ENCODE data around the gene SOWAHC.
"Not testable (repeated sequence)": the region's sequence is repeated elsewhere in the genome, so short reads cannot be mapped to it uniquely, and the experiment has no call there.

The SOWAHC gene

DNA sequence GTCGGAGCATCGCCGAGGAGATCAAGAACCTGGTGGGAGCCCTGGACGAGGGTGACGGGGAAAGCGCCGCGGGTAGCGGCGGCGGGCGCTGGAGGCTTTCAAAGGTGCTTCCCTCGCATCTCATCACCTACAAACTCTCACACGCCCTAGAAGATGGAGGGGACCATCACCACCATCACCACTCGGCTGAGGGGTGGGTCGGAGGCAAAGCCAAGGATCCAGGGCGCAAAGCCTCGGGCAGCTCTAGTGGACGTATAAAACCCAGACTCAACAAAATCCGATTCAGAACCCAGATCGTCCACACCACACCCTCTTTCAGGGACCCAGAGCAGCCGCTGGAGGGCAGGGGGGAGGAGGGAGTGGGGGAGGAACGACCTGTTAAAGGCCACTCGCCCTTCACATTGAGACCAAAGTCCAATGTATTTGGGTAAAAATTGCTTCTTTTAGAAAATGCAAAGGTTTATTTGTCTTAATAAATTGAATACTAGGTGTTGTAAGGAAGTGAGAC is 1.5 kb downstream of the SOWAHC start:
- no peak for DNase-seq (ENCODE audit: low read depth)

DNA sequence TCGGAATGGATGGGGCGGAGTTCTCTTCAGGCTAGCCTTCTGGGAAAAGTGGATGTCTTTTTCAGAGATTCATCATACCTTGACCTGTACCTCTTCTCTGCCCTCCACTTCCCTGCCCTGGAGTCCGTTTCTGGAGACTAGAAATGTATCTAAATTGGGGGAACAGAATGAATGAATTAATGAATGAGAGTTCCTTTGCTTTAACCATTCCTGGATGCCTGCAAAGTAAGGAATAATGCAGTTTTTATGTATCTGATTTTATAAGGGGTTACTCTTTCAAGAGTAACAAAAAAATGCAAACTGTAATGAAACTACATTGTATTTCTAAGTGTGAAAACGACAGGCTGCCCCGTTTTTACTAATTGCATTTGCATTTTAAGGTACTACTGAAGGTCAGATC is 2.0 kb downstream of the SOWAHC start:
- DNase-seq (ENCODE audit: low read depth), result no peak

DNA sequence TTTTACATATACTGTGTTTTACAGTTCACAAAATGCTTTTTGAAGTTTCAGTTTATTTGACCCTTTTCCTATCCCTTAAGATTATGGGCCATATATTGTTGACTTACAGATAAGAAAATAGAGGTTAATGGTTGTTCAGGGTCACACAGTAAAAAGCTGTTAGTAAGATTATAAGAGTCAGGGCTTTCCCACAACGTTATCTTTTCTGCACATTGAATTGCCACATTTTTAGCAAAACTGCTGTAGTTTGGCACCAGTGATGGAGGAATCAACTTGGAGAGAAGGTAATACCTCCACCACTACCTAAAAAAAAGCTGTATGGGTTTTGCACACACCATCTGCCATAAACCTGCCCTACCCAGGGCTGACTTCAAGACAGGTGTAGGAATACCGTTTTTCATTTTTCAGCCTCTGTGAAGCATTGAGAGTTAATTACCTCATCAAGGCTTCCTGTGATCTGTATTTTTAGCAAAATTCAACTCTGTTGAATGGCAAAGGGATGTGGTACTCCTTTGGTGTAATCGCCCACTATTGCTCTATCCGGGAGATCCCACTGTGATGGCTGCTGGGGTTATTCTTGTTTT is 5.0 kb downstream of the SOWAHC start:
- DNase-seq (ENCODE audit: low read depth), result no peak

DNA sequence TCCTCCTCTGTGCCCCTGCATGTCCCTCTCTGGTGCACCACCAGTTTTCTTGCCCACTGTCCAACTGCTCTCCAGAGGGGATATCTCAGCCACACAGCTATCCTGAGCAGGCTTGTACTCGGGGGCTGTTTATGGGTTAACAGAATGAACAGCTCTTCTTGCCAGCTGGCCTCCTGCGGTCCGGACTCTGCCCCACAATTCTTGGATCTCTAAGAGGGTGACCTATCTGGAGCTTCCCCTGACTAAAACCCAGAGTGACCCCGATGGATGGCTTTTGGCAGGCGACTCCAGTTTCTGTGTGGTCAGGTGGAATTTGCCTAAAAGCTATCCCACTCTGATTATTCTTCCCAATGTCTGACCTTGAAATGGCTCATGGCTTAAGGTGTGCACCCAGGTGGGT is 9.1 kb downstream of the SOWAHC start:
- DNase-seq (ENCODE audit: low read depth), result no peak

DNA sequence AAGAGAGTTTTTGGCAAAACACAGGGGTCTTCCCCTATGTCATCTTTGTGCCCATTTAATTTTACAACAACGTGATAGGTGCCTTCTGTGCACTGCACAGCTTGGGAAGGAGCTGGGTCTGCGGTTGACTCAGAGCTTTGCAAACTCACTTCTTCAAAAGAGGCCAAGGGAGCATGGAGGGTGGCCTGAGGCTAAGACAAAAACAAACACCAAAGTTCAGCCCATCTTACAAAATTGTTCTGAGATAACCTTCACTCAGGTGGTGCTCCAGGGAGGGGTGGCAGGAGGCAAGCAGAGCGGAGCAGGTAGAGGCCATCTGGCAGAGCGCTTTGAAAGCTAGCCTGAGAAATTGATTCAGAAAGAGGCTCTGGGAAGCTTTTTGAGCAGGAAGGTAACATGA is 9.8 kb downstream of the SOWAHC start:
- DNase-seq (ENCODE audit: low read depth), result no peak

DNA sequence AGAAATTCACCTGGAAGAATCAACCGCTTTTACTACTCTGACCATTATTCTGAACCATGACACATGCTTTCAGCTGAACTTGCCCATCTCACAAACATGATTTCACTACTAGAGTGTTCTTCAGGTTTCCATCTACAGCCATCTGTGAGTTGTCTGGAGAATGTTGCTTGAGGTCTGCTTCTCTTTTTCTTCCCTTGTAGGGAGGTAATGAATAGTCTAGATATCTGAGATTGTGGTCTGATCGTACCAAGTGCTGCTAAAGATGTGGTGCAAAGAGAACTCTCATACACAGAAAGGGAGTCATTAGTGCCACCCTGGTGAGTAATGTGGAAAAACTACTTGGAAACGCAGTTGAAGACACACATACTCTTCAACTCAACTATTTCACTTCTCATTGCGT is 10.2 kb downstream of the SOWAHC start:
- DNase-seq (ENCODE audit: low read depth), result no peak

DNA sequence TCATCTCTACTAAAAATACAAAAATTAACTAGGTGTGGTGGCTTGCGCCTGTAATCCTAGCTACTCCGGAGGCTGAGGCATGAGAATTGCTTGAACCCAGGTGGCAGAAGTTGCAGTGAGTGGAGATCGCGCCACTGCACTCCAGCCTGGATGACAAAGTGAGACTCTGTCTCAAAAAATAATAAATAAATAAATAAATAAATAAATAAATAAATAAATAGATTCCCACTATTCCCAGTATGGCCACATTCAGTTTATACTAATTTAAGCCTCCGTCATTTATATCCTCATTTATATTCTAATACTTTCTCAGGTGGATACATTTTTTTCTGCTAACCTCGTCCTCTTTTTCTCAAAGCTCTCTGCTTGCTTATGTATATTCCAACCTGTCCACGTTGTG is 14.2 kb downstream of the SOWAHC start:
- not testable (repeated sequence) for DNase-seq (ENCODE audit: low read depth)

DNA sequence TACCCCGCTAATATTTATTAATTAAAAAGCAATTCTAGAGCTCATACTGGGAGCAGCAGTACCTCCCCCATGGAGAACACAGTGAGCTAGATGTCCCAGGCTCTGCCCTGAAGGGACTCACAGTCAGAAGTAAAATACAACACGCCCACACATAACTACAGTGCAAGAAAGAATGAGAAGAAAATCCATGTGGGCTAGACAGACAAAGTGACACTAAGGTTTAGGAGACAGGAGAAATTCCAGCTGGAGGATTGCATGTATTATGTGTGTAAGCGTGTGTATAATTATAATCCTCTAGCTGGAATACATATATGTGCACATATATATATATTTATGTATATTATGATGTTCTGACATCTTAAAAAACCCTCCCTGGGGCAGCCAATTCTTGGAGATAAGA is 15.7 kb downstream of the SOWAHC start:
- DNase-seq (ENCODE audit: low read depth), result no peak

DNA sequence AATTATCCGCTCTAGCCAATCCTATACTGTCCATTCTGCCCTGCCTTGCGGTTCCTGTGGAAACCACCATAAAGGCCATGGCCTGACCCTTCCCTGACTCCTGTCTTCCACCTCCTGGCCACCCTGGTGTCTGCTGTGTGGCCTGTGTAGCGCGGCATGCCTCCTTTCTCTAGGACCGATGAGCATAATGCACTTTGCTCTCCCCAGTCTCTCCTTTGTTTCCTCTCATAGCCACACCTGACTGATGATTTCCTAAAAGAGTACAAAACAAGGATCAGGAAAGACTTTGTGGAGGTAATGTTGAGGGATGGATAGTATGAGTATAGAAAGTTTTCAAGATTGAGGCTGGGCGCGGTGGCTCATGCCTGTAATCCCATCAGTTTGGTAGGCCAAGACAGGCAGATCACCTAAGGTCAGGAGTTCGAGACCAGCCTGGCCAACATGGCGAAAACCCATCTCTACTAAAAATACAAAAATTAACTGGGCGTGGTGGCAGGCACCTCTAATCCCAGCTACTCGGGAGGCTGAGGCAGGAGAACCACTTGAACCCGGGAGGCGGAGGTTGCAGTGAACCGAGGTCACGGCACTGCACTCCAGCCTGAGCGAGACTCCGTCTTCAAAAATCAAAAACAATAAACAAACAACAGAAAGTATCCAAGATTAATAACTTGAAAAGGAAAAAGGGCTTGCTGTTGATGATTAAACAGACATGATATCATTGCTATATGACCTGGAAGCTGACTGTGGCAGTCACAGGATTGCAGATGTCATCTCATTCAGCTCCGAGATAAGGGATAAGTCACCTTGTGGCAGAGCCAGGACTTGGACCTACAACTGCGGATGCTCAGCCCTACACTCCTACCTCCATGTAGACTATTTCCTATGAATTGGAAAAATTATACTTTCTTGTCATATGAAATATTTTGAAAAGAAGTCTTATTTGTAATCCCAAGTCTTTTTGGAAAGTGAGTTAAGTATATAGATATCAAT is 16.6 kb downstream of the SOWAHC start:
- no peak for DNase-seq (ENCODE audit: low read depth)

DNA sequence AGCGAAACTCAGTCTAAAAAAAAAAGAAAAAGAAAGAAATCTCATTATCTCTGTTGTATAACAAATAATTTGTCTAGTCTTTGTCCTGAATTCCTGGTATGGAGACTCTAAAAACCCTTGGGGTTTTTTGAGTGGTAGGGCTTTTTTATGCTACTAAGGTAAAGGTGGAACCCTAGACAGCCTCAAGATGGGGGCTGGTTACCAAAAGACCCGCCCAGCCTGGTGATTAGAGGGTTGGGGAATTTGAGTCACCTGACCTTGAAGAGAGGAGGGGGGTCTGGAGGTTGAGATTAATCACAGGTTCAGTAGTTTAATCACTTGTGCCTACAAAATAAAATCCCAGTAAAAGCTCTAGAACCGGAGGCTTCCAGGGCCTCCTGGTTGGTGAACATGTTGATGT is 17.6 kb downstream of the SOWAHC start:
- DNase-seq (ENCODE audit: low read depth), result no peak

DNA sequence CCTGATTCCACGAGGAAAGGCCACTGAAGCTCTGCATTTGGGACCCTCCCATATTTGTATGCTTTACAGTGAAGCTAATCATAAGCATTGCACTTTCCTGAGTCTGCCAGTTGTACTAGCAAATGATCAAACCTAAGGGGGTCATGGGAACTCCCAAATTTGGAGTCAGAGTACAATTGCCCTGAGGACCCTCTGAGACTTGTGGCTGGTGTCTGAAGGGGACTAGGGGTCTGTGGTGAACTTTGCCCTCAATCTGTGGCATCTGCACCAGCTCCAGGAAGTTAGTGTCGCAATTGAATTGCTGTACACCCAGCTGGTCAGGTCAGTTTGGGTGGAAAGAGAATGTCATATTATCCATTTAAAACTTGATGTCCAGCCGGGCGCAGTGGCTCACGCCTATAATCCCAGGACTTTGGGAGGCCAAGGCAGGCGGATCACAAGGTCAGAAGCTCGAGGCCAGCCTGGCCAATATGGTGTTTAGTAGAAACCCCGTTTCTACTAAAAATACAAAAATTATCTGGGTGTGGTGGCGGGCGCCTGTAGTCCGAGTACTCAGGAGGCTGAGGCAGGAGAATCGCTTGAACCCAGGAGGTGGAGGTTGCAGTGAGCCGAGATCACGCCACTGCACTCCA is 18.1 kb downstream of the SOWAHC start:
- no peak for DNase-seq (ENCODE audit: low read depth)

DNA sequence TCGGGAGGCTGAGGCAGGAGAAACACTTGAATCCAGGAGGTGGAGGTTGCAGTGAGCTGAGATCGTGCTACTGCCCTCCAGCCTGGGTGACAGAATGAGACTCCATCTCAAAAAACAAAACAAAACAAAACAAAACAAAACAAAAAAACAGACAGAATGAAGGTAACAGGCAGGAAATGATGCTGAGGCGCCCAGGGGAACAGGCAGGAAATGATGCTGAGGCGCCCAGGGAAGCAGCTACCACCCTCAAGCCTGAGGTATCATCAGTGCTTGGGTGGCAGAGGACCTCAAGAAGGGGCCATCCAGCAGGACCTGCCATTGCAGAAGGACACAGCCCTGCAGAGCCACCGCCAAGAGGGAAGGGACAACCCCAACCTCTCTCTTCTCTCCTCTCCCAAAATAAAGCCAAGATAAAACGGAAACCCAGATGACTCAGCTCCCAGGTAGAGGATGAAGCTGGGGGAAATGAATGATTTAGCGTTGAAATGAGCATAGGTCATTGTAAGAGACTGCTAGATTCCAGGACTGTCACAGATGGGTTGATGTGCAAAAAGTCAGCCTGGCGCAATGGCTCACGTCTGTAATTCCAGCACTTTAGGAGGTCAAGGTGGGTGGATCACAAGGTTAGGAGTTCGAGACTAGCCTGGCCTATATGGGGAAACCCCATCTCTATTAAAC is 19.3 kb downstream of the SOWAHC start:
- DNase-seq (ENCODE audit: low read depth), result no peak

DNA sequence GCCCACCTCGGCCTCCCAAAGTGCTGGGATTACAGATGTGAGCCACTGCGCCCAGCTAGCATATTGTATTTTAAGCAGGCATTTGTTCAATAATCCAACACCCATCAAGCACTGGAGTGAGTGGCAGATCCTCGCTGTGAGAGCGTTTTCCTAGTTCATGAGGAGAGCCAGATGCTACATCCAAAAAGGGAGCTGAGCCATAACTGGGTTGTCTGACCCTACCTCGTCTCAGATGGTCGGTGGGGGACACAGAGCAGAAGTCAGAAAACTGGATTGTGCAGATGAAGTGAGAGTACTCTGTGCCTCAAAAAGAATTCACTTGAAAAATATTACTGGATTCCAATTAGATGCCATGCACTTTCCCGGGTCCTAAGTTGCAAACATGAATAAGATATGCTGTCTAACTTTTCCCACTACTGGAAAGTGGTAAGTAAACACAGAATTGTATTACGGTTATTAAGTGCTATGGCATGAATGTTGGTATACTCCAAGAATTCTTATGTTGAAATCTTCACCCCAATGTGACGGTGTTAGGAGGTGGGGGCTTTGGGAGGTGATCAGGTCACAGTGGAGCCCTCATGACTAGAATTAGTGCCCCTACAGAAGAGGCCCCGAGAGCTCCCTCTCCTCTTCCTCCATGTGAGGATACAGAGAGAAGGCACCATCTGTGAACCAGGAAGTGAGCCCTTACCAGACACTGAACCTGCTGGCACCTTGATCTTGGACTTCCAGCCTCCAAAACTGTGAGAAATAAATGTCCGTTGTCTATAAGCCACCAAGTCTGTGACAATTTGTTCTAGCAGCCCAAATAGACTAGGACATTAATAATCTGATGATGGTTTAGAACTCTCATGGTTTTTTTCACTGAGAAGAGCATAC is 21.5 kb downstream of the SOWAHC start:
- no peak for DNase-seq (ENCODE audit: low read depth)

DNA sequence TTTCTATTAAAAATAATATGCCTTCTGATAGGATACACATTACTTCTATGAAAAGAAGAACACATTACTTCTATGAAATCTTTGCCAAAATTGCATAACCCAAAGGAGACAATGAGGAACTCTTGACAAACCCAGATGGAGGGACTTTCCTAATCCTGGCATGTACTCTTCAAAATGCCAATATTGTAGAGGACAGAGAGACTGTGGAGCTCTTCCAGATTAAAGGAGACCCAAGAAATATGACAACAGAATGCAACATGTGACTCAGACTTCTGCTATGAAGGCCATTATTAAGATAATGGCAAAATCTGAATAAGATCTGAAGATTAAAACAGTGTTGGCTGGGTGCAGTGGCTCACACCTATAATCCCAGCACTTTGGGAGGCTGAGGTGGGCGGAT is 22.2 kb downstream of the SOWAHC start:
- no peak for DNase-seq (ENCODE audit: low read depth)

DNA sequence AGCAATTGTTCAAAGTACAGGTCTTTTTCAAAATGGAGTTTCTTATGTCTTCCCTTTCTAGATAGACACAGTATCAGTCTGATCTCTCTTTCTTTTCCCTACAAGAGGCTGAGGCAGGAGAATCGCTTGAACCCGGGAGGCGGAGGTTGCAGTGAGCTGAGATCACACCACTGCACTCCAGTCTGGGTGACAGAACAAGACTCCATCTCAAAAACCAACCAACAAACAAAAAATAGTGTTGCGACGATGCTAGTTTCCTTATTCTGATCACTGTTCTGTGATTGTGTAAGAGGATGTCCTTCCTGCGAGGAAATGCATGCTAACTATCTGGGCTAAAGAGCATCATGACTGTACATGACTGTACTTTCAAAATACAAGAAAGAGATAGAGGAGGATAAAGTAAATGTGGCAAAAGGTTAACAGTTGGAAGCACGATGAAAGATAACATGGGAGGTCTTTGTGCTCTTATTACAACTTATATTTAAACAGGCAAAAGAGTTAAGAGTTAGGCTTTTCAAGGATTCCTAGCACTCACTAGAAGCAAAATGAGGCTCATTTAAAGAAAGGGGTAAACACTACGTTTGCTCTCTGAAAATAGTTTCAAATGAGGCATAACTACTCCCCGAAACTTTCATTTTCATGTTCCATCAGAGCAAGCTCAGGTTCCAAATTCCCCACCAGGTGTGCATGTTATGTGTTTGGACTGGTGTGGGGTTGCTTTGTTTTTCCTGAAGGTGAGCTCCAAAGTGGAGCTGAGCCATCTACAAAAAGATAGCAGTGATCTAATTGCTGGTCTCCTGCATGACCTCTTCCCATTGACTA is 23.8 kb downstream of the SOWAHC start:
- no peak for DNase-seq (ENCODE audit: low read depth)

DNA sequence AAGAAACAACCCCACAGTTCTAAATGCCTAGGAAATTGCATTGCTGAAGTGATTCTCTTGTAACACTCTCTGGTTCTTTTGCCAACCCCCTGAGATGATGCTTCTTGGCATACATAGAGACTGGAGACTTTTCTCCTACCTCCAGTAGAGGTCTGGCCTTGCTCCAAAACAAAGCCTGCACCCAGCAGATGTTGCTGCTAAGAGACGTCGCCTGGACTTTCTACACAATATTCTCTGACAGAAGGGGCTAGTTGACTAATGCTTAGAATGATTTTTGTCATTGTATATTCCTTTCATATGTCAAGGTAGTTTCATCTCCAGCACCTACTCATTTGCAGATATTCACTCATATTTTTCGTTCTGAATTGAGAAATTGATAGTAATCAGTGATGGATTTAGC is 24.6 kb downstream of the SOWAHC start:
- no peak for DNase-seq (ENCODE audit: low read depth)

DNA sequence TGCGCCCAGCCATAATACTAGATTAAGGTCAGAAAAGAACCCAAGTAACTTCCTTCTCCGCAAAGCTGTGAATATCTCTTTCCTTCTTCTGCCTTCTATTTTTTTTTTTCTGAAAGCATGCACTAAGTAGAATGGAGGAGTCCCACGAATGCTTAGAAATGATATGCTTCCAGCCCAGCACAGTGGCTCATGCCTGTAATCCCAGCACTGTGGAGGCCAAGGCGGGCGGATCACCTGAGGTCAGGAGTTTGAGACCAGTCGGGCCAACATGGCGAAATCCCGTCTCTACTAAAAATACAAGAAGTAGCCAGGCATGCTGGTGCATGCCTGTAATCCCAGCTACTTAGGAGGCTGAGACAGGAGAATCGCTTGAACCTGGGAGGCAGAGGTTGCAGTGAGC is 25.8 kb downstream of the SOWAHC start:
- DNase-seq (ENCODE audit: low read depth), result not testable (repeated sequence)

DNA sequence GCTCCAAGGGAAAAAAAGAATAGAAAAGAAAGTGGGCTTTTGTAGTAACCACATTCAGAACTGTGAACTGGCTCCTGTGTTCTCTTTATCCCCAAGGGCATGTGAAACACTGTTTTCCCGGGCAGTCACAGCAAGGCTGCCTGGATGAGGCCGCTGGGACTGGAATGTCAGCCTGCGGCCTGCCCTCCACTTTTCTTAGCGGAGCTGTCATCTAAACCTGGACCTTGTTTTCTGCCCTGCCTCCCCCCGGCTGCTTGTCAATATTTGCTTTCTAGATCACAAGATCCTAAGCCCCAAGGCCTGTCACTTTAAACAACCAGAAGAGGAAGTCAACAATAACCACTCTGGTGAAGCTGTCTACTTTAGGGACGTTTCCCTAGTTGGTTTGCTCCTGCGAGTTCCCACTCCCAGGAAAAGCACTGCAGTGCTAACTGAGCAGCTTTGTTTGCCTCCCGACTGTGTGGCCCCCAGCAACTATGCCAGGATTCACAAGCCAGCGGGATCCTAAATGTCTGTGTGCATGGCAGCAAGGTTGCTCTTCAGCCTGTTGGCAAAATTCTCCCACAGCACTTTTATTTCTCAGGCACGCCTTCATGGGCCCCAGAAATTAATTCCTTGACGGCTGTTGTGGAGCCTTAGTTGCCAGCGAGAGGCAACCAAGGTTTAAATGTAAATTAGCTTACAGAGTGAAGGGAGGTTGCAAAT is 30.6 kb downstream of the SOWAHC start:
- no peak for DNase-seq (ENCODE audit: low read depth)

DNA sequence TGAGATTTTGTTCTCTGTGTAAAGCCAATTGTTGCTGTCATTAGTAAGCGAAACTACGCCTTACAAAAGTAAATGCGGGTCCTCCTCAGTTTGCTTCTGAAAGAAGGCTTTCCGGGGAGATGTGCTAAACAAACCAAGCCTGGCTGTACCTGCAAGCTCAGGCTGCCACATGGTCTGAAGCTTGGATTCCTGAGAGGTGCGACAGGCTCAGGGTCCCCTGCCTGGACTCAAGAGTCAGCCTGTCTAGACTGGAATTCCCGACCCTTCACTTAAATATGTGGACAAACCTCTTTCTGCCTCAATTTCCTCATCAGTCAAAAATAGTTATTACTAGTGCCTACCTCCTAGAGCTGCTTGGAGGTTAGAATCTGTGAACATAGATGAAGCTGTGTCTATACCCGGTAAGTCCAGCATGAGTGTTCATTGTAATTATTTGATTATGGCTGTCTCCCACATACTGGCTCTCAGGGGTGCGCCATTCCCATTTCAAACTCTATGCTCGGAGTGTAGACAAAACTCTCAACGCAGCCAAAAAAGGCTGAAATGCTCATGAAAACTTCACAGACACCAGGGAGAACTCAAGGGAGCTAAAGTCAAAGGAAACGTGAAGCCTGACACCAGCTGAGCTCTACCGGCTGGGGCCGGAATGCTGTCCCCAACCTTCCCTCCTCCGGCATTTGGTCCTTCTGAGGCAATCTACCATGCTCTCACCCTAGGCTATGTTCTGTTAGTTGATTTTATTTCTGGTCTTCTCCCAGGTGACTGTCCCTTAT is 31.4 kb downstream of the SOWAHC start:
- no peak for DNase-seq (ENCODE audit: low read depth)
